ENCODE results near the gene HLA-DQA1. TPM values are rescaled to one million over a fixed set of nuclear protein-coding genes. Genes with fewer than 3 reads are reported as not detected.
"Not testable (repeated sequence)": the region's sequence is repeated elsewhere in the genome, so short reads cannot be mapped to it uniquely, and the experiment has no call there.

HLA-DQA1 gene
- total RNA-seq, 2 experiments from 2014 or later, result 2.7 to 3.4 TPM

GRCh38 chr6:32664354-32664753, 27.1 kb downstream of the HLA-DQA1 start:
- peaks cover 45% of the 10 kb centered on the region for H3K4me1 Mint-ChIP-seq (ENCODE audit: low read depth)
- ATAC-seq (no peak), DNase-seq (no peak)
- CTCF ChIA-PET, result no interaction called here
- H3K27me3 Mint-ChIP-seq (ENCODE audit: low read depth), result peaks cover 40% of the 10 kb centered on the region
- no peaks in the 10 kb centered on the region for H3K9me3 Mint-ChIP-seq (ENCODE audit: insufficient read depth)
- H3K36me3 Mint-ChIP-seq (ENCODE audit: low read depth), result peaks cover 21% of the 10 kb centered on the region
- peak overlapping the region; percentile 58 for H3K4me3 Mint-ChIP-seq
- H3K27ac Mint-ChIP-seq, result no peak overlapping the region
- POLR2A ChIA-PET, result interaction anchor here (0.9 kb wide), 1 partner anchor 80 kb away, joined by 4 read pairs; no protein-coding TSS in a partner anchor

DNA sequence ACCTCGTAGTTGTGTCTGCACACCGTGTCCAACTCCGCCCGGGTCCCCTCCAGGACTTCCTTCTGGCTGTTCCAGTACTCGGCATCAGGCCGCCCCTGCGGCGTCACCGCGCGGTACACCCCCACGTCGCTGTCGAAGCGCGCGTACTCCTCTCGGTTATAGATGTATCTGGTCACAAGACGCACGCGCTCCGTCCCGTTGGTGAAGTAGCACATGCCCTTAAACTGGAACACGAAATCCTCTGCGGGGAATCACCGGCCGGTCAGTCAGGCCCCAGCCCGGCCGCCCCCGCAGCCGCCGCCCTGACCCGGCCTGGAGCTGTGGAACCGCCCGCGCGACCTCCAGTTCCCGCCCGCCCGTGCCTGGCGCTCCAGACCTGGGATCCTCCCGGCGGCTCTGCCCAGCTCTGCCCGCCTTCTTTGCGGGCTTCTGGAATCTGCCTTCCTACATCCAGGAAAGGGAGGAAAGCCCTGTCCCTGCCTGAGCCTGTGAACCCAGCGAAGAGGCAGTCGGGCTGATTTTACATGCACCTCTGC, 27.7 kb downstream of the HLA-DQA1 start:
- H3K36me3 Mint-ChIP-seq (ENCODE audit: low read depth), result peaks cover 21% of the 10 kb centered on the region
- CTCF ChIA-PET, result interaction anchor here (1.0 to 1.8 kb wide), 2 partner anchors 36 to 212 kb away, joined by 3 to 6 read pairs; no protein-coding TSS in a partner anchor
- peak; percentile 46 for ATAC-seq
- POLR2A ChIA-PET, result interaction anchor here (0.9 kb wide), 1 partner anchor 81 kb away, joined by 4 read pairs; no protein-coding TSS in a partner anchor
- H3K9me3 Mint-ChIP-seq (ENCODE audit: insufficient read depth), result no peaks in the 10 kb centered on the region
- peaks cover 41% of the 10 kb centered on the region for H3K27me3 Mint-ChIP-seq (ENCODE audit: low read depth)
- peak; percentile 50 for DNase-seq
- peak overlapping the region; percentile 39 for H3K27ac Mint-ChIP-seq
- peaks cover 45% of the 10 kb centered on the region for H3K4me1 Mint-ChIP-seq (ENCODE audit: low read depth)
- peak overlapping the region; percentile 75 for H3K4me3 Mint-ChIP-seq

DNA sequence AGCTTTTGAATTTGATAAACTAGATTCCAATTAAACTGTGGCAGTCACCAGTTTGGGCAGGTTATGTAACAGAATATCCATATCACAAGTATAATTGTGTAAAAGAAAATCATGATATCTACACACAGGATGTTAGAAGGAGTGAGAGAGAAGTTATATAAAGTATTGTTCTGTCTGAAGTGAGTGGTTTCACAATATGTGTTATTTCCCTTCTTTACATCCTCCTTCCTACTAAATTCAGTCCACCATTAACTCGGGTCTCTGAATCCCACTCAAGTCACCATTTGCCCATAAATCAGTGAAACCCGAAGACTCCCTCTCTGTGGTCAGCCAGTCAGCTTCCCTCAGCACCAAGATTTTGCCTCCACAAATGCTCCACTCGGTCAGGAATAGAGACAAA, 28.5 kb downstream of the HLA-DQA1 start:
- DNase-seq, result no peak
- POLR2A ChIA-PET, result no interaction called here
- H3K27ac Mint-ChIP-seq, result peak overlapping the region; percentile 39
- H3K4me3 Mint-ChIP-seq, result peak overlapping the region; percentile 75
- no peak for ATAC-seq
- peaks cover 39% of the 10 kb centered on the region for H3K27me3 Mint-ChIP-seq (ENCODE audit: low read depth)
- CTCF ChIA-PET, result interaction anchor here (0.9 to 1.8 kb wide), 5 partner anchors 13 to 212 kb away, joined by 3 to 14 read pairs (median 4); no protein-coding TSS in a partner anchor
- H3K4me1 Mint-ChIP-seq (ENCODE audit: low read depth), result peaks cover 38% of the 10 kb centered on the region
- peaks cover 21% of the 10 kb centered on the region for H3K36me3 Mint-ChIP-seq (ENCODE audit: low read depth)
- peaks cover 3% of the 10 kb centered on the region for H3K9me3 Mint-ChIP-seq (ENCODE audit: insufficient read depth)

DNA sequence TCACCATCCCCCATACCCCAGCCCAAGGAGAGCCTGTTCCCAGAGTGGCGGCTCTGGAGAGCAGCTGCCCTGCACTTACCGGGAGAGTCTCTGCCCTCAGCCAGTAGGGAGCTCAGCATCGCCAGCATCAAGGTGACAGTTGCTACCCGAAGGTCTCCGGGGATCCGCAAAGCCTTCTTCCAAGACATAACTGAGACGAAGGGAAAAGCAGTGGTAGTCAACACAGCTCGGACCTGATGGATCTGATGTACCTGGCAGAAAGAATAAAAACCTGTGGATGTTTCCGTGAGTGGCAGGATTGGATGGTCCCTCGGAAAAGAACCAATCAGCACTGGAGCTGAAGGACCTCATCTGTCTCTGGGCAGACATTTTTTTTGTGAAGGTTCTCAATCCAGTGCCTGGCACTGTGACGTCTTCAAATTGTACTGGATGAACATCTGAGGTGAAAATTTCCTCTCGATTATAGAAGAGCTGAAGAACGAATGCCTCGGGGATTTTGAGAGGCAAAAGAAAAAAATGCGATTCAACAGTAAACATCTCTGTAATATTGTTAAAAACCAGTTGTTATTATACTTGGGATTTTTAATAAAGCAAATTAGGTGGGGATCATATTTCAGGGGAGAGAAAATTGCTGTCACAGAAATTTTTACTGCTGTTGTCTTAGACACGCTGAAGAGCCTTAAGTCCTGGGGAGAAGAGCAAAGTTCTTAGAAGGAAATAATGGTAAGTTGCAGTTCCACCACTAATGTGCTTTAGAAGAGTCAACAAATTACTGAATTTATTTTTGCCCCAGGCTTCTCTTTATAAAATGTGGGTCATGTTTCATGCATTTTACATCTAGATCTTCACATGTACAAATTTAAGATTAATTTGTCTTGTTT, 29.5 kb downstream of the HLA-DQA1 start, which contains the start of gene HLA-DQB1:
HLA-DQB1 (minus strand) TSS at position 238 of the 881 bp plus-strand sequence; CDS start at position 188, 50 bp downstream.
- Mint-ChIP-seq H3K4me3 (peak within 1 kb of the TSS; percentile 75), H3K27ac (peak within 1 kb of the TSS; percentile 47), H3K27me3 (ENCODE audit: low read depth) (peaks cover 37% of the 10 kb centered on the region), H3K9me3 (ENCODE audit: insufficient read depth) (peaks cover 3% of the 10 kb centered on the region), H3K36me3 (ENCODE audit: low read depth) (peaks cover 19% of the 10 kb centered on the region), H3K4me1 (ENCODE audit: low read depth) (peaks cover 35% of the 10 kb centered on the region)
- CTCF ChIA-PET, result interaction anchor here (0.6 to 1.8 kb wide), 6 partner anchors 12 to 119 kb away, joined by 3 to 14 read pairs (median 4); no protein-coding TSS in a partner anchor
- peak; percentile 74 for DNase-seq
- POLR2A ChIA-PET, result no interaction called here
- ATAC-seq, result peak; percentile 86

DNA sequence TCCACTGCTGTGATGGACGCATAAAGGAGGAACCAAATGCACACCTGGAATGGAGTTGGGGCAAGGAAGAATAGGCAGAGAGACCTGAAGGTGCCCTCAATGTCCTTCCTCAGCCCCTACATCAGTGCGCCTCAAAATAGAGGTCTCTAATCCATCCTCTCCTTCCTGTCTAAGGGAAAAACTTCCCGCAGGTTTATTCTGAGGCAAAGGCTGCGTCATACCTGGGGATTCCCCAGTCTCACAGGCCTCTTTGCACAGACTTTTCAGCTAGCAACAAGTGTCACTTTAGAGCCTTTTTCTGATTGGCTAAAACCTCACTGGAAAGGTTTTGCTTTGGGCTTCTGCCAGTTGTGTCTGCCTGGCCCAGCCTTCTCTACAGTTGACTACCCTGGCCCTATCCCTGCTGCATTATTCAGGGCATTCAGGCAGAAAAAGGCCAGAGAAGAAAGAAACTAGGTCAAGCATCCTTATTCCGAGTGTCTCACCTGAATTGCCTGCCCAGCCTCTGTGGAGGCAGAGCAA, 31.1 kb downstream of the HLA-DQA1 start:
- Mint-ChIP-seq H3K4me3 (no peak overlapping the region), H3K27ac (no peak overlapping the region), H3K36me3 (ENCODE audit: low read depth) (peaks cover 20% of the 10 kb centered on the region), H3K9me3 (ENCODE audit: insufficient read depth) (peaks cover 7% of the 10 kb centered on the region), H3K4me1 (ENCODE audit: low read depth) (peaks cover 35% of the 10 kb centered on the region), H3K27me3 (ENCODE audit: low read depth) (peaks cover 33% of the 10 kb centered on the region)
- ChIA-PET POLR2A (no interaction called here), CTCF (interaction anchor here (1.4 kb wide), 1 partner anchor 254 kb away, joined by 3 read pairs; no protein-coding TSS in a partner anchor)
- DNase-seq, result peak; percentile 55
- ATAC-seq, result peak; percentile 66

DNA sequence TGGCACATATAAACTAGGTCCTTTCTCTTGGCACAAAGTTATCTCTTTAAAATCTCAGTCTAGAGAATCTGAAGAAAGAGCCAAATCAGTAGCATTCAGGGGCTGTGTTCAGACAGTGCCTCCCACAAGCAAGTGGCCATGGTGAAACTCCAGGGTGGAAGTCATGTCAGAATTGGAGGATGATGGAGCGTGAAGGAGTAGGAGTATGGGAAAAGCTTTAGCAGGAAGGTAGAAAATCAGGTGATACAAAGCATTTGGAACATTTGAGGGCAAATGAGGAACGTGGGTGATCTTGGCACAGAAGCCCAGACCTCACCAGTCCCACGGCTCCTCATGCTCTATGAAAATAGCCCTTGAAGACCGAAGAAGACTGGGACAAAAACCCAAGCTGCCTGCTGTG, 32.0 kb downstream of the HLA-DQA1 start:
- Mint-ChIP-seq H3K27ac (no peak overlapping the region), H3K9me3 (ENCODE audit: insufficient read depth) (peaks cover 12% of the 10 kb centered on the region), H3K36me3 (ENCODE audit: low read depth) (peaks cover 15% of the 10 kb centered on the region), H3K4me1 (ENCODE audit: low read depth) (peaks cover 35% of the 10 kb centered on the region), H3K4me3 (no peak overlapping the region), H3K27me3 (ENCODE audit: low read depth) (peaks cover 32% of the 10 kb centered on the region)
- DNase-seq, result no peak
- ChIA-PET POLR2A (no interaction called here), CTCF (interaction anchor here (1.2 to 1.6 kb wide), 3 partner anchors 13 to 31 kb away, joined by 4 to 5 read pairs (median 4); no protein-coding TSS in a partner anchor)
- ATAC-seq, result no peak

DNA sequence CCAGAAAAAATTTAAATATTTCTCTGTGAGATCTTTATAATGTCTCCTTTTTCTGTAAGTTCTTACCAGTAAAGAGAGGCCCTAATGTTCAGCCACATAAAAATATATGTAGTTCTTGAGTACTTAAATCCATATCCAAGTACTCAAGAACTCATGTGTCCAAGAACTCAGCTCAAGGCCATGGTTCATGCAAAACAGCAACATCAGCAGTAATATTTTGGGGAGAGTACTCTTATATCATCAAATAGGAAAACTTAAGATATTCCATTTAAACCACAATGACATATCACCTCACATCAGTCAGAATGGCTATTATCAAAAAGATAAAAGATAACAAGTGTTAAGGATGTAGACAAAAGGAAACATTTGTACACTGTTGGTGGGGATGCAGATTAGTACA, 32.7 kb downstream of the HLA-DQA1 start:
- Mint-ChIP-seq H3K4me1 (ENCODE audit: low read depth) (peaks cover 31% of the 10 kb centered on the region), H3K9me3 (ENCODE audit: insufficient read depth) (peaks cover 16% of the 10 kb centered on the region), H3K27me3 (ENCODE audit: low read depth) (peaks cover 30% of the 10 kb centered on the region), H3K4me3 (no peak overlapping the region), H3K36me3 (ENCODE audit: low read depth) (peaks cover 12% of the 10 kb centered on the region), H3K27ac (no peak overlapping the region)
- ChIA-PET POLR2A (no interaction called here), CTCF (interaction anchor here (1.2 to 1.6 kb wide), 3 partner anchors 13 to 30 kb away, joined by 4 to 5 read pairs (median 4); no protein-coding TSS in a partner anchor)
- no peak for DNase-seq
- no peak for ATAC-seq

DNA sequence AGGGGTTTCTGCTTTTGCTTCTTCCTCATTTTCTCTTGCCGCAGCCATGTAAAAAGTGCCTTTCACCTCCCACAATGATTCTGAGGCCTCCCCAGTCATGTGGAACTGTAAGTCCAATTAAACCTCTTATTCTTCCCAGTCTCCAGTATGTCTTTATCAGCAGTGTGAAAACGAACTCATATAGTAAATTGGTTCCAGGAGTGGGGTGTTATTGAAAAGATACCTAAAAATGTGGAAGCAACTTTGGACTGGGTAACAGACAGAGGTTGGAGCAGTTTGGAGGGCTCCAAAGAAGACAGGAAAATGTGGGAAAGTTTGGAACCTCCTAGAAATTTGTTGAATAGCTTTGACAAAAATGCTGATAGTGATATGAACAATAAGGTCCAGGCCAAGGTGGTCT, 34.7 kb downstream of the HLA-DQA1 start:
- H3K27ac Mint-ChIP-seq; H3K4me3 Mint-ChIP-seq; DNase-seq; H3K36me3 Mint-ChIP-seq (ENCODE audit: low read depth); POLR2A ChIA-PET; ATAC-seq: not testable (repeated sequence)
- H3K4me1 Mint-ChIP-seq (ENCODE audit: low read depth), result peaks cover 15% of the 10 kb centered on the region
- H3K27me3 Mint-ChIP-seq (ENCODE audit: low read depth), result peaks cover 25% of the 10 kb centered on the region
- CTCF ChIA-PET, result interaction anchor here (1.2 kb wide), 1 partner anchor 259 kb away, joined by 3 read pairs; no protein-coding TSS in a partner anchor
- peaks cover 21% of the 10 kb centered on the region for H3K9me3 Mint-ChIP-seq (ENCODE audit: insufficient read depth)

DNA sequence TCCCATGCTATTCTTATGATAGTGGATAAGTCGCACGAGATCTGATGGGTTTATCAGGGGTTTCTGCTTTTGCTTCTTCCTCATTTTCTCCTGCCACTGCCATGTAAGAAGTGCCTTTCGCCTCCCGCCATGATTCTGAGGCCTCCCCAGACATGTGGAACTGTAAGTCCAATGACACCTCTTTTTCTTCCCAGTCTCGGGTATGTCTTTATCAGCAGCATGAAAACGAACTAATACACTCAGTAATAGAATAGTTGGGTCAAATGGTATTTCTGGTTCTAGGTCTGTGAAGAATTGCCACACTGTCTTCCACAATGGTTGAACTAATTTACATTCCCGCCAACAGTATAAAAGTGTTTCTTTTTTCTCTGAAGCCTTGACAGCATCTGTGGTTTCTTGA, 36.9 kb downstream of the HLA-DQA1 start:
- H3K4me3 Mint-ChIP-seq; H3K36me3 Mint-ChIP-seq (ENCODE audit: low read depth); CTCF ChIA-PET; H3K27ac Mint-ChIP-seq; POLR2A ChIA-PET; DNase-seq; ATAC-seq; H3K4me1 Mint-ChIP-seq (ENCODE audit: low read depth): not testable (repeated sequence)
- Mint-ChIP-seq H3K27me3 (ENCODE audit: low read depth) (peaks cover 34% of the 10 kb centered on the region), H3K9me3 (ENCODE audit: insufficient read depth) (peaks cover 23% of the 10 kb centered on the region)

GRCh38 chr6:32679492-32679891, 42.3 kb downstream of the HLA-DQA1 start:
- peaks cover 8% of the 10 kb centered on the region for H3K9me3 Mint-ChIP-seq (ENCODE audit: insufficient read depth)
- peaks cover 10% of the 10 kb centered on the region for H3K4me1 Mint-ChIP-seq (ENCODE audit: low read depth)
- H3K27ac Mint-ChIP-seq, result no peak overlapping the region
- DNase-seq (no peak), ATAC-seq (no peak)
- no peak overlapping the region for H3K4me3 Mint-ChIP-seq
- H3K27me3 Mint-ChIP-seq (ENCODE audit: low read depth), result peaks cover 32% of the 10 kb centered on the region
- H3K36me3 Mint-ChIP-seq (ENCODE audit: low read depth), result peaks cover 19% of the 10 kb centered on the region
- CTCF ChIA-PET, result no interaction called here
- POLR2A ChIA-PET, result no interaction called here

GRCh38 chr6:32680055-32680454, 42.8 kb downstream of the HLA-DQA1 start:
- Mint-ChIP-seq H3K9me3 (ENCODE audit: insufficient read depth) (peaks cover 7% of the 10 kb centered on the region), H3K36me3 (ENCODE audit: low read depth) (peaks cover 21% of the 10 kb centered on the region), H3K4me3 (no peak overlapping the region), H3K27ac (no peak overlapping the region), H3K4me1 (ENCODE audit: low read depth) (peaks cover 15% of the 10 kb centered on the region), H3K27me3 (ENCODE audit: low read depth) (peaks cover 31% of the 10 kb centered on the region)
- CTCF ChIA-PET, result interaction anchor here (1.0 kb wide), 1 partner anchor 14 kb away, joined by 3 read pairs; the partner anchor contains the start of gene HLA-DQB1
- DNase-seq, result no peak
- ATAC-seq, result no peak
- POLR2A ChIA-PET, result no interaction called here
